A172 (cell line): ENCODE data around the gene JPH4. TPM values are rescaled to one million over a fixed set of nuclear protein-coding genes. Genes with fewer than 3 reads are reported as not detected.
A peak's percentile ranks its signal among the peaks of the same experiment; 100 is the strongest.
"Not testable (repeated sequence)": the region's sequence is repeated elsewhere in the genome, so short reads cannot be mapped to it uniquely, and the experiment has no call there.

ENCODE experiments used
- DNase-seq: peaks from one replicate; pipeline ENCODE4 v3.0.0-alpha.2; 2015; ENCODE audit warnings: low spot score
- total RNA-seq: library from RNA; depleted of rRNA; stranded (reverse); fragments of >200 nt; shearing (Covaris generic); gene quantifications from 2 replicates; pipeline ENCODE4 v1.2.3, GENCODE V29; 2014

Gene JPH4
- total RNA-seq, 1 experiment from 2014 or later: not detected

DNA sequence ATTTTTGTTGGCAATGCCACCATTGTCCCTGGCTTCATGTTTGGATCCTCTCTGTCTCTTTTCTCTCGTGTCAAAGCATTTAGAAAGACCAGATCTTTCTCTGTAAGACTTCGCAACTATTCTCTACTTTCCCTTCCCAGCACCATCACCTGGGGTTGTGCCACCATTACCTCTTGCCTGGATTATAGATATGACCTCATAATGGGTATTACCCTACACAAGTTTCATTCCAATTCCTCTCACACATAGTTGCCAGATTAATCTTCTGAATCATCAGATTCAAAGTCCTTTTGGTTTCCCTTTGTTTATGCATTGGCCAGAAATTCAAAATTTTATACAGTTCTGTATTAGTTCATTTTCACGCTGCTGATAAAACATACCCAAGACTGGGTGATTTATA lies 30.4 kb upstream of the JPH4 start:
- DNase-seq: no peak

- no peak for DNase-seq
These were observed 29.9 kb upstream of the JPH4 start for GRCh38 chr14:23608454-23608853.

- DNase-seq: no peak
These were observed 27.5 kb upstream of the JPH4 start for GRCh38 chr14:23605931-23606585.

DNA sequence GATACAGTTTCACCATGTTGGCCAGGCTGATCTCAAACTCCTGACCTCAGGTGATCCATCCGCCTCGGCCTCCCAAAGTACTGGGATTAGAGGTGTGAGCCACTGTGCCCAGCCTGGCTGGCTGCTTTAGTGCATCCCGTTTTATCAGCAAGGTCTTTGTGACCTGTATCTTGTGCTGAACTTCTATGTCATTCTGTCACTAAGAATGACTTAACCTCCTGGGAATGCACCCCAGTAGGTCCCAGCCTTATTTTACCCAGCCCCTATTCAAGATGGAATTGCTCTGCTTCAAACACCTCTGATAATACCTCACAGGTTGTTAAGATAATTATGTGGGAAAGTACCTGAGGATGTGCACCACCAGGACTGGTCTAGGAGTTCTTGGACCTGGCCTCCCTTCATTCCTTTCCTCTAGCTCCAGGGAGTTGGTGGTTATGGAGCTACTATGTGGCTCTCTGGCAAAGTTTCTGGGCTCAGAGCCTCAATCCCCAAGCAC lies 26.1 kb upstream of the JPH4 start:
- no peak for DNase-seq

DNA sequence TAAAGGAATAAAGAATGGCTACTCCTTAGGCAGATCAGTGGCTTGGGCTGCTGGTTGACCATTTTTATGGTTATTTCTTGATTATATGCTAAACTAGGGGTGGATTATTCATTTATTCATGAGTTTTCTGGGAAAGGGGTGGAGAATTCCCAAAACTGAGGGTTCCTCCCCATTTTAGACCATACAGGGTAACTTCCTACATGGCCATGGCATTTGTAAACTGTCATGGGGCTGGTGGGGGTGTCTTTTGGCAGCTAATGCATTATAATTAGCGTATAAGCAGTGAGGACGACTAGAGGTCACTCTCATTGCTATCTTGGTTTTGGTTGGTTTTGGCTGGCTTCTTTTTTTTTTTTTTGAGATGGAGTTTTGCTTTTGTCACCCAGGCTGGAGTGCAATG lies 25.6 kb upstream of the JPH4 start:
- no peak for DNase-seq

- no peak for DNase-seq
These were observed 24.5 kb upstream of the JPH4 start for GRCh38 chr14:23603103-23603502.

DNA sequence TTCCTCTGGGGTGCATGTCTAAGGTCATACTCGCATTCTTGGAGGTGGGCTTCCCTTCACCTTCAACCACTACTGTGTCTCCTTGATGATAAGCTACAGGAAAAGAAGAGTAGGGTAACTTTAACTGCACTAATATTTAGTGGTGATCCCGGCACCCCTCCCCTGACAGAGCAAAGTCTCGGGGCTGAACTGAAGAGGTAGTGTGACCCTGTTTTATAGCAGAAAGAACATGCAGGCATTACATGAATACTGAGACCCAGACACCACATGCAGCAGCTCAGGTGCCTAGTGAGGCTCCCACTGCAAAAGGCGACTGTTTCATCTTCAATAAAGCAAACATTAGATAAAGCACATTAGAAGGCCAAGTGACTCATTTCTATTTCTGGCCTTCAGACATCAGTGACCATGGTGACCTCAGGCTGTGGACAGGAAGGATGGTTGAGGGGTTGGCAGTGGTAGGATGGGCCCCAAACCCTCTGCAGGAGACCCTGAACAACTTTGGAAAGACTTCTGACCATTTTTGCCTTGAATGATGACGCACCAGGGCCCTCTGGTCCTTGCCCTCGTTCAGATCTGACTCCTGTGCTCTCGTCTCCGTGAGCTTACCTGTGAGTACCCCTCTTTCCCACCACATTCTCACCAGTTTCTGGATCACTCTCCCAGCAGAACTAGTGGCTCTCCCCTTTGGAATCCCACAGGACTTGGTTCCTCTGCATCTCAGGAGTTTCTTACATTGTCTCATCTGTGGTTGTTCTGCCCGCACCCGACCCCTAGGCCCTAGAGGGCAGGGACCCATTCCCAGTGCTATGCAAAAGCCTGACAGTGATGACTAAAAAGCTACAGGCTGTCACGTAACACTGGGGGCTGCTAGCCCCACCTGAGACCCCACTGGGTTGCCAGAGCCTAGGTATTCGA lies 23.8 kb upstream of the JPH4 start:
- DNase-seq: peak; percentile 6

GRCh38 chr14:23601845-23602180 lies 23.2 kb upstream of the JPH4 start:
- no peak for DNase-seq

- DNase-seq: no peak
These were observed 22.8 kb upstream of the JPH4 start for GRCh38 chr14:23601424-23601823.

- DNase-seq: no peak
These were observed 22.2 kb upstream of the JPH4 start for GRCh38 chr14:23600806-23601205.

DNA sequence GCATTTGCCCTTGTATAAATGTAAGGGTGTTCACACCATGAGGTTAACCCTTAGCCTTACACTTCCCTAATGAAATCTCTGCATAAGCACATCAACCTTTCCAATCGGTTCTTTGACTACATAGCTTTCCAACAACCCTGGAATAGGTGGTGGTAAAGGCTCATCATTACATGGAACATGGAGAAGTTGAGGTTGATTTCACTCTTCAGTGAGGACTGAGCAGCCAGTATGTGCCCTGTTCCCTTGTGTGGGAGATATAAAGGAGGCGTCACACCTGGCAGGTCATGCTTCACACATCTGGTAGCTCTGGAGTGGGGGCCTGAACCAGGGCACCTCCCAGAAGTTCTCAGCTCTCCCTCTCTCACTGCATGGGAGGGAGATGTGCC lies 21.7 kb upstream of the JPH4 start:
- no peak for DNase-seq

GRCh38 chr14:23594191-23594590 lies 15.6 kb upstream of the JPH4 start:
- not testable (repeated sequence) for DNase-seq

GRCh38 chr14:23590198-23590597 lies 11.6 kb upstream of the JPH4 start:
- DNase-seq: no peak

DNA sequence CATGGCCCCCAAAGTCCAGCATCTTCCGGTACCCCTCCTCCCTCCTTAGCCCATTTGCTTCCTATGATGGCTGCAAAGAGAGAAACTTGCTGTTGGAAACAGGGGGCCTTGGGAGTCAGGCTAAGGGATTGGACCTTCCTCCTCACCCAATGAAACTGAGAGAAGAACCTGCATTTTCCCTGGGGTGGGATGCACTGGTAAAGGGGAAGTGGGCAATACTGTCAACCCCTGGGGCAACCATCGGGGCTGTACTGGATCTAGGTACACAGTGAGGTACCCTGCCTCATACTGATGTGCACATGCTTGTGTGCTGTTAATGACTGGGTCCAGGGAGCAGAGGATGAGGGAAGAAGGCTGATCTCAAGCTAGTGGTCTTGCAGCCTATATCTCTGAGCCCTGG lies 11.0 kb upstream of the JPH4 start:
- DNase-seq: no peak

- peak; percentile 78 for DNase-seq
These were observed 10.5 kb upstream of the JPH4 start for GRCh38 chr14:23588884-23589598.

- DNase-seq: not testable (repeated sequence)
These were observed 6.1 kb upstream of the JPH4 start for GRCh38 chr14:23584527-23585203.

DNA sequence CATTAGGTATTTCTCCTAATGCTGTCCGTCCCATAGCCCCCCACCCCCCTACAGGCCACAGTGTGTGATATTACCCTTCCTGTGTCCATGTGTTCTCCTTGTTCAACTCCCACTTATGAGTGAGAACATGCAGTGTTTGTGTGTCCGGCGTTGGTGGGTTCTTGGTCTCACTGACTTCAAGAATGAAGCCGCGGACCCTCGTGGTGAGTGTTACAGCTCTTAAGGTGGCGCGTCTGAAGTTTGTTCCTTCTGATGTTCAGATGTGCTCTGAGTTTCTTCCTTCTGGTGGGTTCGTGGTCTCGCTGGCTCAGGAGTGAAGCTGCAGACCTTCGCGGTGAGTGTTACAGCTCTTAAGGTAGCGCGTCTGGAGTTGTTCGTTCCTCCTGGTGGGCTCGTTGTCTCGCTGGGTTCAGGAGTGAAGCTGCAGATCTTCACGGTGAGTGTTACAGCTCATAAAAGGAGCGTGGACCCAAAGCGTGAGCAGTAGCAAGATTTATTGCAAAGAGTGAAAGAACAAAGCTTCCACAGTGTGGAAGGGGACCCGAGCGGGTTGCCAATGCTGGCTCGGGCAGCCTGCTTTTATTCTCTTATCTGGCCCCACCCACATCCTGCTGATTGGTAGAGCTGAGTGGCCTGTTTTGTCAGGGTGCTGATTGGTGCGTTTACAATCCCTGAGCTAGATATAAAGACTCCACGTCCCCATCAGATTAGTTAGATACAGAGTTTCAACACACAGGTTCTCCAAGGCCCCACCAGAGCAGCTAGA lies 5.4 kb upstream of the JPH4 start:
- DNase-seq: not testable (repeated sequence)

DNA sequence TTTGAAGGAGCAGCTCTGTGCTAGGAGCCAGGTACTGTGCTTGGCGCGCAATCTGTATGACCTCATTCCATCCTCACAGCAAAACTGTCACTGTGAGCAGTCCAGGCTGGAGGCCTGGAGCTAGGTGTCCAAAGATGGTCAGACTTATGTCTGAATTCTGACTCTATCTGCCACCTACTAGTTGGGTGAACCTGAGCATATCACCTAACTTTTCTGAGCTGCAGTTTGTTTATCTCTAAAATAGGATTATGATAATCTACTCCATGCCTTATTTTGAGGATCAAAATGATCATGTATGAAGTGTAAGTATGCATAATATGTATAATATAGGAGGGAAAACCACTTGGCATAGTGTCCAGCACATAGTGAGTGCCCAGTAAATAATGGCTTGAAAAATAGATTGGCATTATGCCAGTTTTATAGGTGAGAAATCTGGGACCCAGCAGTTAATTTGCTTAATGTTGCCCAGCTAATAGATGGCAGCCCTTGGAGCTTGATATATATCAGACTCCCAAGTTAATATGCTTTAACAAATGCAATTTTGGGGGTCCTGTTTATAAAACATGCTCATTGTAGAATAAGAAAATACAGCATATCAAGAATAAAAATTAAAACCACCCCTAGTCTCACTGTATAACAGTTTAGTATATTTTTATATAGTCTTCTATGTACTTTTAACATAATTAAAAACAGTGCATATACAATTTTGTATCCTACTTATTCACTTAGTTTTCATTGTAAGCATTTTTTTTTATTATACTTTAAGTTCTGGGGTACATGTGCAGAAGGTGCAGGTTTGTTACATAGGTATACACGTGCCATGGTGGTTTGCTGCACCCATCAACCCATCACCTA lies 4.5 kb upstream of the JPH4 start:
- DNase-seq: no peak

- no peak for DNase-seq
These were observed 2.3 kb upstream of the JPH4 start for GRCh38 chr14:23580948-23581281.
